HEK293 (cell line): ENCODE results near the gene TMEM271.

Source experiments
- GLI4 ChIP-seq: fragments of 450-650 bp; formaldehyde crosslinking; IDR thresholded peaks from 2 replicates; pipeline ENCODE4 v1.5.1; 2016; ENCODE audit warnings: missing biosample characterization, missing genetic modification characterization
- GLIS1 ChIP-seq: fragments of 450-650 bp; formaldehyde crosslinking; IDR thresholded peaks from 2 replicates; pipeline ENCODE4 v1.5.1; 2016; ENCODE audit warnings: missing biosample characterization, missing genetic modification characterization
- GLIS2 ChIP-seq: fragments of 450-650 bp; formaldehyde crosslinking; IDR thresholded peaks from 2 replicates; pipeline ENCODE4 v1.5.1; 2016; ENCODE audit warnings: missing biosample characterization, missing genetic modification characterization
- MEIS1 ChIP-seq: sonication (generic); formaldehyde crosslinking; IDR thresholded peaks from 2 replicates; pipeline ENCODE4 v1.8.1; 2022; ENCODE audit warnings: missing genetic modification reagents, mild to moderate bottlenecking, borderline replicate concordance
- PATZ1 ChIP-seq: fragments of 450-650 bp; formaldehyde crosslinking; IDR thresholded peaks from 2 replicates; pipeline ENCODE4 v1.5.1; 2016; ENCODE audit warnings: missing biosample characterization, missing genetic modification characterization
- REST ChIP-seq: fragments of 450-650 bp; formaldehyde crosslinking; IDR thresholded peaks from 2 replicates; pipeline ENCODE4 v1.5.1; 2016; ENCODE audit warnings: missing biosample characterization, missing genetic modification characterization
- ZBTB17 ChIP-seq: fragments of 450-650 bp; formaldehyde crosslinking; IDR thresholded peaks from 2 replicates; pipeline ENCODE4 v1.5.1; 2016; ENCODE audit warnings: missing biosample characterization, missing genetic modification characterization
- ZFHX2 ChIP-seq: fragments of 450-650 bp; formaldehyde crosslinking; conservative IDR thresholded peaks from 2 replicates; pipeline ENCODE4 v1.5.1; 2016; ENCODE audit warnings: missing biosample characterization, missing genetic modification characterization
- ZFP69B ChIP-seq: fragments of 450-650 bp; formaldehyde crosslinking; IDR thresholded peaks from 2 replicates; pipeline ENCODE4 v1.5.1; 2016; ENCODE audit warnings: missing biosample characterization, missing genetic modification characterization
- ZNF146 ChIP-seq: fragments of 450-650 bp; formaldehyde crosslinking; IDR thresholded peaks from 2 replicates; pipeline ENCODE4 v1.5.1; 2016; ENCODE audit warnings: missing biosample characterization, missing genetic modification characterization
- ZNF174 ChIP-seq: fragments of 450-650 bp; formaldehyde crosslinking; IDR thresholded peaks from 2 replicates; pipeline ENCODE4 v1.5.0; 2017; ENCODE audit warnings: missing biosample characterization, mild to moderate bottlenecking, missing genetic modification characterization
- ZNF175 ChIP-seq: fragments of 450-650 bp; formaldehyde crosslinking; IDR thresholded peaks from 2 replicates; pipeline ENCODE4 v1.5.1; 2016; ENCODE audit warnings: missing biosample characterization, missing genetic modification characterization
- ZNF302 ChIP-seq: fragments of 450-650 bp; formaldehyde crosslinking; IDR thresholded peaks from 2 replicates; pipeline ENCODE4 v1.5.1; 2016; ENCODE audit warnings: missing biosample characterization, missing genetic modification characterization, low read depth
- ZNF311 ChIP-seq: fragments of 450-650 bp; formaldehyde crosslinking; IDR thresholded peaks from 2 replicates; pipeline ENCODE4 v1.5.1; 2017; ENCODE audit warnings: missing biosample characterization, missing genetic modification characterization, borderline replicate concordance
- ZNF341 ChIP-seq: fragments of 450-650 bp; formaldehyde crosslinking; IDR thresholded peaks from 2 replicates; pipeline ENCODE4; 2016; ENCODE audit warnings: low read depth, missing biosample characterization, missing genetic modification characterization
- ZNF394 ChIP-seq: fragments of 450-650 bp; formaldehyde crosslinking; IDR thresholded peaks from 2 replicates; pipeline ENCODE4 v1.5.1; 2016; ENCODE audit warnings: missing biosample characterization, missing genetic modification characterization, mild to moderate bottlenecking, moderate library complexity, borderline replicate concordance
- ZNF48 ChIP-seq: fragments of 450-650 bp; formaldehyde crosslinking; IDR thresholded peaks from 2 replicates; pipeline ENCODE4 v1.5.1; 2016; ENCODE audit warnings: missing biosample characterization, missing genetic modification characterization
- ZNF513 ChIP-seq: fragments of 450-650 bp; IDR thresholded peaks from 2 replicates; pipeline ENCODE4 v1.5.1; 2018; ENCODE audit warnings: missing biosample characterization, missing genetic modification characterization
- ZNF530 ChIP-seq: fragments of 450-650 bp; formaldehyde crosslinking; IDR thresholded peaks from 2 replicates; pipeline ENCODE4 v1.5.1; 2016; ENCODE audit warnings: low read depth, missing biosample characterization, missing genetic modification characterization
- ZNF610 ChIP-seq: fragments of 450-650 bp; formaldehyde crosslinking; IDR thresholded peaks from 2 replicates; pipeline ENCODE4 v1.5.1; 2016; ENCODE audit warnings: missing biosample characterization, missing genetic modification characterization, borderline replicate concordance
- ZNF701 ChIP-seq: fragments of 450-650 bp; formaldehyde crosslinking; IDR thresholded peaks from 2 replicates; pipeline ENCODE4 v1.5.1; 2016; ENCODE audit warnings: missing biosample characterization, missing genetic modification characterization
- ZNF785 ChIP-seq: fragments of 450-650 bp; formaldehyde crosslinking; IDR thresholded peaks from 2 replicates; pipeline ENCODE4 v1.5.1; 2016; ENCODE audit warnings: missing biosample characterization, missing genetic modification characterization
- ZNF830 ChIP-seq: fragments of 450-650 bp; IDR thresholded peaks from 2 replicates; pipeline ENCODE4 v1.5.0; 2018; ENCODE audit warnings: missing biosample characterization, missing genetic modification characterization, low read depth, mild to moderate bottlenecking, moderate library complexity
- TF ChIP-seq, protein P1 (sequence below): fragments of 450-650 bp; formaldehyde crosslinking; IDR thresholded peaks from 2 replicates; pipeline ENCODE4 v1.5.1; 2016; ENCODE audit warnings: missing biosample characterization, missing genetic modification characterization
- TF ChIP-seq, protein P2 (sequence below): fragments of 450-650 bp; formaldehyde crosslinking; IDR thresholded peaks from 2 replicates; pipeline ENCODE4 v1.5.1; 2017; ENCODE audit warnings: missing biosample characterization, missing genetic modification characterization
- TF ChIP-seq, protein P3 (sequence below): fragments of 450-650 bp; formaldehyde crosslinking; IDR thresholded peaks from 2 replicates; pipeline ENCODE4 v1.5.1; 2016; ENCODE audit warnings: missing biosample characterization, missing genetic modification characterization

Gene TMEM271

DNA sequence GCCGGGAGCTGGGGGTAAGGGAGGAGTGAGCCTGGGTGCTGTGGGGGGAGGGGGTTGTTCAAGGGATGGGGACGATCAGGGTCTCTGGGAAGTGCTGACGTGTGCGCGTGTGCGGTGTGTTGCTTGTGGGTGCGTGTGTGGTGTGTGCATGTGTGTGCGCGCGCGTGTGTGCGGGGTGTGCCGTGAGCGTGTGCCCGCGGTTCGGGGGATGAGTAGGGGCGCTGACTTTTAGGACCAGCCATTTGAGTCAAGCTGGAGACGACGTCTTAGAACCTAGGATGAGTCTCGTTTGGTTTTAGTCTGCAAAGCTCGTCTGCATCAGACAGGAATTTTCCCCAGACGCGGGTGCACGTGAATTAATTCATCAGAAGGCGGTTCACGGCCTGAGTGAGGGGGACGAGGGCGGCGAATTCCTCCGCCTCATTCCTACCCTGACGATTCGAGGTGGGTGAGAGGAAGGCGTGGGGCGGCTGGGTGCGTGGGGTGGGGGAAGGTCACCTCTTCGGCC is 950 bp upstream of the TMEM271 start (continued):
- no peak for TF ChIP-seq GLIS1
- TF ChIP-seq, protein P1, sequence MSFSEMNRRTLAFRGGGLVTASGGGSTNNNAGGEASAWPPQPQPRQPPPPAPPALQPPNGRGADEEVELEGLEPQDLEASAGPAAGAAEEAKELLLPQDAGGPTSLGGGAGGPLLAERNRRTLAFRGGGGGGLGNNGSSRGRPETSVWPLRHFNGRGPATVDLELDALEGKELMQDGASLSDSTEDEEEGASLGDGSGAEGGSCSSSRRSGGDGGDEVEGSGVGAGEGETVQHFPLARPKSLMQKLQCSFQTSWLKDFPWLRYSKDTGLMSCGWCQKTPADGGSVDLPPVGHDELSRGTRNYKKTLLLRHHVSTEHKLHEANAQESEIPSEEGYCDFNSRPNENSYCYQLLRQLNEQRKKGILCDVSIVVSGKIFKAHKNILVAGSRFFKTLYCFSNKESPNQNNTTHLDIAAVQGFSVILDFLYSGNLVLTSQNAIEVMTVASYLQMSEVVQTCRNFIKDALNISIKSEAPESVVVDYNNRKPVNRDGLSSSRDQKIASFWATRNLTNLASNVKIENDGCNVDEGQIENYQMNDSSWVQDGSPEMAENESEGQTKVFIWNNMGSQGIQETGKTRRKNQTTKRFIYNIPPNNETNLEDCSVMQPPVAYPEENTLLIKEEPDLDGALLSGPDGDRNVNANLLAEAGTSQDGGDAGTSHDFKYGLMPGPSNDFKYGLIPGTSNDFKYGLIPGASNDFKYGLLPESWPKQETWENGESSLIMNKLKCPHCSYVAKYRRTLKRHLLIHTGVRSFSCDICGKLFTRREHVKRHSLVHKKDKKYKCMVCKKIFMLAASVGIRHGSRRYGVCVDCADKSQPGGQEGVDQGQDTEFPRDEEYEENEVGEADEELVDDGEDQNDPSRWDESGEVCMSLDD (tag by site-specific recombination), result 0 out of 2 replicates have a peak, but pooled peaks have one; percentile 37
- 0 out of 2 replicates have a peak, but pooled peaks have one; percentile 20 for TF ChIP-seq GLI4 (tag by site-specific recombination)
- no peak for TF ChIP-seq ZNF311 (tag by site-specific recombination)
- TF ChIP-seq ZNF830 (tag by site-specific recombination), result no peak
- no peak for TF ChIP-seq ZNF302 (tag by site-specific recombination)
- no peak for TF ChIP-seq ZNF530 (tag by site-specific recombination)
- TF ChIP-seq ZNF701, result no peak
- no peak for TF ChIP-seq ZNF394 (tag by site-specific recombination)
- TF ChIP-seq, protein P2, sequence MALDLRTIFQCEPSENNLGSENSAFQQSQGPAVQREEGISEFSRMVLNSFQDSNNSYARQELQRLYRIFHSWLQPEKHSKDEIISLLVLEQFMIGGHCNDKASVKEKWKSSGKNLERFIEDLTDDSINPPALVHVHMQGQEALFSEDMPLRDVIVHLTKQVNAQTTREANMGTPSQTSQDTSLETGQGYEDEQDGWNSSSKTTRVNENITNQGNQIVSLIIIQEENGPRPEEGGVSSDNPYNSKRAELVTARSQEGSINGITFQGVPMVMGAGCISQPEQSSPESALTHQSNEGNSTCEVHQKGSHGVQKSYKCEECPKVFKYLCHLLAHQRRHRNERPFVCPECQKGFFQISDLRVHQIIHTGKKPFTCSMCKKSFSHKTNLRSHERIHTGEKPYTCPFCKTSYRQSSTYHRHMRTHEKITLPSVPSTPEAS (tag by site-specific recombination), result peak; percentile 91
- TF ChIP-seq GLIS2 (tag by site-specific recombination), result peak; percentile 60; the same call in 1 of the 2 replicates
- 0 out of 2 replicates have a peak, but pooled peaks have one; percentile 20 for TF ChIP-seq ZBTB17 (tag by site-specific recombination)
- TF ChIP-seq MEIS1, result no peak
- TF ChIP-seq ZNF513 (tag by site-specific recombination), result no peak
- TF ChIP-seq ZNF785 (tag by site-specific recombination), result no peak
- TF ChIP-seq PATZ1, result peak; percentile 54; the same call in 1 of the 2 replicates
- peak; percentile 85 for TF ChIP-seq ZFHX2 (tag by site-specific recombination)
- TF ChIP-seq ZFP69B (tag by site-specific recombination), result no peak
- no peak for TF ChIP-seq ZNF146 (tag by site-specific recombination)
- no peak for TF ChIP-seq ZNF174 (tag by site-specific recombination)
- TF ChIP-seq, protein P3, sequence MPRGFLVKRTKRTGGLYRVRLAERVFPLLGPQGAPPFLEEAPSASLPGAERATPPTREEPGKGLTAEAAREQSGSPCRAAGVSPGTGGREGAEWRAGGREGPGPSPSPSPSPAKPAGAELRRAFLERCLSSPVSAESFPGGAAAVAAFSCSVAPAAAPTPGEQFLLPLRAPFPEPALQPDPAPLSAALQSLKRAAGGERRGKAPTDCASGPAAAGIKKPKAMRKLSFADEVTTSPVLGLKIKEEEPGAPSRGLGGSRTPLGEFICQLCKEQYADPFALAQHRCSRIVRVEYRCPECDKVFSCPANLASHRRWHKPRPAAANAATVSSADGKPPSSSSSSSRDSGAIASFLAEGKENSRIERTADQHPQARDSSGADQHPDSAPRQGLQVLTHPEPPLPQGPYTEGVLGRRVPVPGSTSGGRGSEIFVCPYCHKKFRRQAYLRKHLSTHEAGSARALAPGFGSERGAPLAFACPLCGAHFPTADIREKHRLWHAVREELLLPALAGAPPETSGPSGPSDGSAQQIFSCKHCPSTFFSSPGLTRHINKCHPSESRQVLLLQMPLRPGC (tag by site-specific recombination), result no peak
- no peak for TF ChIP-seq ZNF175
- TF ChIP-seq ZNF341 (tag by site-specific recombination), result no peak
- TF ChIP-seq REST (tag by site-specific recombination), result no peak
- no peak for TF ChIP-seq ZNF48
- no peak for TF ChIP-seq ZNF610 (tag by site-specific recombination)
- TF ChIP-seq, all 188 proteins: peak for 16
